ENCODE measurements around the gene HAUS3. TPM values are rescaled to one million over a fixed set of nuclear protein-coding genes. Genes with fewer than 3 reads are reported as not detected.

Gene HAUS3
- total and polyA plus RNA-seq, 10 of the 15 experiments (the other 5 are each of a cell fraction or from before 2014, with no cell fraction given) = 4.2 to 23.9 (median 12.3) TPM

- ChIA-PET CTCF (interaction anchor here (0.7 to 0.9 kb wide), 2 partner anchors 30 to 244 kb away, joined by 3 read pairs; no protein-coding TSS in a partner anchor), POLR2A (no interaction called here), RAD21 (ENCODE audit: unreplicated experiment) (interaction anchor here (1.7 kb wide), 1 partner anchor 12 kb away, joined by 4 read pairs; the partner anchor contains the start of gene MXD4), SMC1A (ENCODE audit: uncharacterized antibody, unreplicated experiment) (no interaction called here)
- no peaks in the 10 kb centered on the region for H3K79me2 ChIP-seq (ENCODE audit: control insufficient read depth, insufficient read depth, low read length)
- no peak for ATAC-seq
- no peak for FAIRE-seq
- intact Hi-C loops (cut with micrococcal nuclease; ENCODE audit: unreplicated experiment) = no loop called here
- no peak for DNase-seq (ENCODE audit: low read depth, low spot score)
- no peaks in the 10 kb centered on the region for H3K27me3 ChIP-seq (replicated peaks in 1 of 2; ENCODE audit: control insufficient read depth in 2 of 2, insufficient read depth in 2 of 2, low read length in 1 of 2)
- H3K4me3 ChIP-seq = no peak overlapping the region
- WGBS (ENCODE audit: insufficient coverage, insufficient replicate concordance, low lambda C conversion rate, missing lambda C conversion rate) = 81% methylated on average over 26 of the region's 26 CpGs
- in situ Hi-C loops (cut with MboI) = no loop called here
- H3K9me3 ChIP-seq (replicated peaks; ENCODE audit: control insufficient read depth, insufficient read depth, low read length) = no peaks in the 10 kb centered on the region
- no peak overlapping the region for H3K4me2 ChIP-seq (ENCODE audit: control insufficient read depth, insufficient read depth)
- no peak overlapping the region for H3K9ac ChIP-seq (ENCODE audit: control insufficient read depth, insufficient read depth, low read length)
- no peaks in the 10 kb centered on the region for H3K4me1 ChIP-seq (ENCODE audit: control insufficient read depth, insufficient read depth, low read length)
- peaks cover 0 to 2% of the 10 kb centered on the region in 2 experiments; a peak in 1 of 4 replicates for H3K36me3 ChIP-seq (ENCODE audit: control insufficient read depth in 2 of 2, insufficient read depth in 2 of 2, low read length in 1 of 2)
- TF ChIP-seq SIX5 (IDR thresholded peaks at IDR 0.05; ENCODE audit: low read depth, low read length, severe bottlenecking) (no peak), NR2C1 (IDR thresholded peaks at IDR 0.05) (no peak), SMC3 (IDR thresholded peaks at IDR 0.05; ENCODE audit: borderline replicate concordance, low read length) (no peak), PBX3 (IDR thresholded peaks at IDR 0.05; ENCODE audit: insufficient replicate concordance, low read depth, low read length) (no peak), POLR2A (IDR thresholded peaks at IDR 0.05; ENCODE audit: low read depth, low read length) (peak; percentile 43; the same call in 1 of the 2 replicates)
- BruUV-seq (replicated peaks) = no TSS peak
- no peak overlapping the region for H3K27ac ChIP-seq (ENCODE audit: control insufficient read depth, insufficient read depth)
- no peaks in the 10 kb centered on the region for H4K20me1 ChIP-seq (ENCODE audit: control insufficient read depth, insufficient read depth)
- H2AFZ ChIP-seq (ENCODE audit: control insufficient read depth, low read depth, low read length) = no peak overlapping the region
These were observed 7.8 kb upstream of the HAUS3 start for GRCh38 chr4:2249526-2250356.

All from GM12878 (cell line).